Activated CD4-positive, alpha-beta T cell treated with anti-CD3 and anti-CD28 coated beads, Interleukin-2, amount 10 ng/mL, durations not matched to agents 7 days and 5 days (primary cell): ENCODE measurements around the gene PRICKLE1. TPM values are rescaled to one million over a fixed set of nuclear protein-coding genes. Genes with fewer than 3 reads are reported as not detected.

Experiments
- CTCF ChIA-PET: fragments of 350-600 bp; sonication (Branson Sonifier 250); formaldehyde crosslinking; loops from one replicate; lab custom pipeline; 2021; ENCODE audit warnings: antibody characterized with exemption; lab: Charles Lee
- POLR2A ChIA-PET: fragments of 350-600 bp; sonication (Branson Sonifier 250); formaldehyde crosslinking; loops from one replicate; lab custom pipeline; 2021; ENCODE audit warnings: antibody characterized with exemption; lab: Charles Lee
- DNase-seq: peaks from one replicate; pipeline ENCODE4 v3.0.0-alpha.2; 2020
- H3K27ac Mint-ChIP-seq: one replicate; pipeline ENCODE4 v1.8.0; 2021; ENCODE audit warnings: mild to moderate bottlenecking, moderate library complexity, mixed read lengths
- H3K27me3 Mint-ChIP-seq: one replicate; pipeline ENCODE4 v1.8.0; 2021; ENCODE audit warnings: mixed read lengths
- H3K36me3 Mint-ChIP-seq: one replicate; pipeline ENCODE4 v1.8.0; 2021; ENCODE audit warnings: low read depth, mixed read lengths
- H3K4me1 Mint-ChIP-seq: one replicate; pipeline ENCODE4 v1.8.0; 2021; ENCODE audit warnings: mixed read lengths
- H3K4me3 Mint-ChIP-seq: one replicate; pipeline ENCODE4 v1.8.0; 2021; ENCODE audit warnings: mild to moderate bottlenecking, moderate library complexity, mixed read lengths
- H3K9me3 Mint-ChIP-seq: one replicate; pipeline ENCODE4 v1.8.0; 2021; ENCODE audit warnings: mixed read lengths
- total RNA-seq, 2 experiments: library from RNA; stranded (reverse); gene quantifications; one replicate each; pipeline ENCODE4 v1.2.3, GENCODE V29; 2021

Gene PRICKLE1
- total RNA-seq, 2 experiments from 2014 or later: 0.15 TPM

DNA sequence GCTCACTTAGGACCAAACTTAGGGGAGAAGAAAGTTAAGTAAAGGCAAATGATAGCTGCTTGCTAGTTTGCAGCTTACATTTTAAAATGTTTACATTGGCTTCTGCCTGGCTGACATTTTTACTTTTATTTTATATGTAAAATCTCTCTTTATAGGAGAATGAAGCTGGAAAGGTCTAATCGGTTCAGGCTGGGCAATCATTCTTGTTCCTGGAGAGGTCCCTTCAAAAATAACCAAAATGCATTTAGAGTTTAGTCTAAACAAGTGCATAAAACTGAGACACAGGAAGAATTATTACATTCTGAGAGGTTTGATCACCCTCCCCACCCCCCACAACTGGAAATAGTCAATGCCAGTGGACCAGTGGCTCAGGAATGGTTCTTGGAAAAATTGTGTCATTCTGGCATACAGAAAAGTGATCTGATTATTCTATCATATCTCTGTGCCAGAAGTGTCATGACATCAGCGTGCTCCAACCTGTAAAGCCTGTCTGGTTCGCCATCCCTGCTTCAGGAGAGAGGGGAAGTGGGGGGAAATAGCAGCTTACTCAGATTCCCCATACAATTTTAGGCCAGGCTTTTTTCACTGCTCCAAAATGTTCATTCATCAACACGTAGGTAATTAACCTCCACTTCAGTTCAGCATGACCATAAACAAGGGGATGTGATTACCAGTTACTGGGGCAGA lies 4.2 kb downstream of the PRICKLE1 start:
- Mint-ChIP-seq H3K27me3 (peaks cover 47% of the 10 kb centered on the region), H3K9me3 (no peaks in the 10 kb centered on the region), H3K4me3 (no peak overlapping the region), H3K27ac (no peak overlapping the region), H3K4me1 (peaks cover 10% of the 10 kb centered on the region), H3K36me3 (no peaks in the 10 kb centered on the region)
- ChIA-PET POLR2A (no interaction called here), CTCF (interaction anchor here (0.6 kb wide), 1 partner anchor 18 kb away, joined by 4 read pairs; no protein-coding TSS in a partner anchor)
- DNase-seq: no peak

DNA sequence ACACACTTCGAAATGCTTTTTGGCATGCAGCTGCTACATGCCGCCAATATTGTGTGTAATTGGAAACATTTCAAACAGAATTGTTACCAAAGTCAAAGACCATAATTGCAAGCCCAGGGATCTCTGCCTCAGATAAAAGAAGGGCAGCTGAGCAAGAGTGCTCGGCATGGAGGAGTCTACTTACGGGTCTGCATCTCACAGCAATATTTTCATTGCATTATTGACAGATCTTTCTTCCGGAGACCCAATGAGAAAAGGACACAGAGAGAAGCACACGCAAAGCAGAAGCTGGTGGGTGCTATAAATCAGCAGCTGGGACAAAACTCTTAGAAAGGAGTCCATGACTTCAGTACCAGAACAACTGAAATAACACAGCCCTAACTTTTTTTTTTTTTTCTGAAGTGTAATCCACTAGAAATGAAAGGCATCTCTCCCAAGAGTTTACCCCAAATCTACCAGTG lies 4.9 kb downstream of the PRICKLE1 start:
- Mint-ChIP-seq H3K36me3 (no peaks in the 10 kb centered on the region), H3K27me3 (peaks cover 44% of the 10 kb centered on the region)
- CTCF ChIA-PET: interaction anchor here (0.6 kb wide), 1 partner anchor 17 kb away, joined by 4 read pairs; no protein-coding TSS in a partner anchor

DNA sequence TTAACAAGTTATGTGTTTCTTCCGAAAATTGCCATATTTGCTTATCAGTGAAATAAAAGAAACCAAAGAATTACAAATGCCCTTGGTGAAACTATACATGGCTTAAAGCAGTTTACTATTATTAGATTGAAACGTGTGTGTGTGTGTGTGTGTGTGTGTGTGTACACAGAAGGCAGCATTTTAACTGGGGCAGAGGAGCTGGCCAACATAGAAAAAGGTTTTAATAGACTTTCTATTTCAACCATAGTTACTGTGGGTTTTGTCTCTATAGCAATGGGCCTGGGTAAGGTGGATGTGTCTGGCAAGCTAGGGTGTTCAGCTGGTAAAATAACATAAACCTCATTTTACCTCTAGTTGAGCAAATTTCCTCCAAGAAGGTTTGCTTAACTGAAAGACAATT lies 6.5 kb downstream of the PRICKLE1 start:
- Mint-ChIP-seq H3K4me1 (no peaks in the 10 kb centered on the region), H3K36me3 (no peaks in the 10 kb centered on the region), H3K27ac (no peak overlapping the region), H3K9me3 (no peaks in the 10 kb centered on the region), H3K4me3 (no peak overlapping the region), H3K27me3 (peaks cover 35% of the 10 kb centered on the region)
- CTCF ChIA-PET: no interaction called here
- DNase-seq: no peak
- POLR2A ChIA-PET: no interaction called here

More for the DNA sequence above, 4.9 kb downstream of the PRICKLE1 start:
- Mint-ChIP-seq H3K27ac (no peak overlapping the region), H3K9me3 (no peaks in the 10 kb centered on the region), H3K4me1 (peaks cover 7% of the 10 kb centered on the region), H3K4me3 (no peak overlapping the region)
- no peak for DNase-seq
- POLR2A ChIA-PET: no interaction called here

DNA sequence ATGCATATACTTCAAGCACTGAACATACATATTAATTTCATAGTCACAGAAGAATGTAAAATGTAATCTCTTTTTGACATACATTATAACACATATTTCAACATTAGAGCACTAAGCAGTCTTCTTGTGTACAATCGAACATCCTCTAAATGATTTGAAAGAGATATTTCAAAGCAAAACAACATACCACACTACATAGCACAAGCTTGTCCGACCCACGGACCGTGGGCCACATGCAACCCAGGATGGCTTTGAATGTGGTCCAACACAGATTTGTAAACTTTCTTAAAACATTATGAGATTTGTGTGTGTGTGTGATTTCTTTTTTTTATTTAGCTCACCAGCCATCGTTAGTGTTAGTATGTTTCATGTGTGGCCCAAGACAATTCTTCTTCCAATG lies 7.0 kb downstream of the PRICKLE1 start:
- CTCF ChIA-PET: interaction anchor here (0.7 kb wide), 1 partner anchor 300 kb away, joined by 3 read pairs; no protein-coding TSS in a partner anchor
- no peaks in the 10 kb centered on the region for H3K9me3 Mint-ChIP-seq

DNA sequence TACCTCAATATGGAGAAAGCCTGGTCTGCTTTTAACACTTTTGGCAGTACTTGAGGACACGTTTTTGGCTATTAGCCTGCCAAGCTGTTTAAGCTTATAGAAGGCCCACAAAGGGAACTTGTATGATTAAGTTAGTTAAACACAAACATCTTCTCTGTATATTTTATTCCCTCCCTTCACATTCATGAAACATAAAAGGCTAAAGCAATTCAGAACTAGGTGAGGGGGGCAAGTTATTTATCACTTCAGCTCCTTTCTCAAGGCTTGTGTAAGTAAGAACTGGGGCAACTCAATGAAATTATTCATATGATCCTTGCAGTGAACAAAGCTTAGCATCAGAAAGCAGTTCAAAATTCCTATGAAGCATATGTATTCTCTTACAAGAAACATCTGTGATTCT lies 7.5 kb downstream of the PRICKLE1 start:
- H3K9me3 Mint-ChIP-seq: no peaks in the 10 kb centered on the region
- H3K4me1 Mint-ChIP-seq: no peaks in the 10 kb centered on the region
- no peak for DNase-seq
- CTCF ChIA-PET: interaction anchor here (0.7 kb wide), 1 partner anchor 300 kb away, joined by 3 read pairs; no protein-coding TSS in a partner anchor
- H3K27me3 Mint-ChIP-seq: peaks cover 27% of the 10 kb centered on the region
- no peaks in the 10 kb centered on the region for H3K36me3 Mint-ChIP-seq
- H3K4me3 Mint-ChIP-seq: no peak overlapping the region
- POLR2A ChIA-PET: no interaction called here
- no peak overlapping the region for H3K27ac Mint-ChIP-seq

More for the DNA sequence above, 7.0 kb downstream of the PRICKLE1 start:
- Mint-ChIP-seq H3K27me3 (peaks cover 30% of the 10 kb centered on the region), H3K4me1 (no peaks in the 10 kb centered on the region), H3K27ac (no peak overlapping the region), H3K36me3 (no peaks in the 10 kb centered on the region), H3K4me3 (no peak overlapping the region)
- DNase-seq: no peak
- POLR2A ChIA-PET: no interaction called here

DNA sequence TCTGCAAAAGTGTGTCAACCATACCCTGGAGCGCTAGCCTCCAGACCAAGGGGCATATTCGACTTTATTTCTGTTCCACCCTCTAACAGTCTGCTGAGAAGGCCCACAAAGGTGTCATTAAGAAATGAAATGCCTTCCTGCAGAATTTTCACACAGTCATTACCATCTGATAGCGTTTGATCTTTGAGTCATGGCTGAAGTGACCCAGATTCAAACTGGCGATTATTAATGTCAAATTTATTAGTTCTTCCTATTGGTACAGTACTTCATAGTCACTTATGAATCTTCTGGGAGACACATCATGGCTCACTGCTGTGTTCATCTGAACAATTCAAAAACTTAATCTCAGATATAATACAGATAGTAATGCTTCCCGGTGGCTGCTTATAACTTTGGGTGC lies 13.2 kb downstream of the PRICKLE1 start:
- Mint-ChIP-seq H3K27me3 (peaks cover 18% of the 10 kb centered on the region), H3K36me3 (no peaks in the 10 kb centered on the region), H3K4me1 (no peaks in the 10 kb centered on the region), H3K27ac (no peak overlapping the region), H3K9me3 (no peaks in the 10 kb centered on the region), H3K4me3 (no peak overlapping the region)
- ChIA-PET POLR2A (no interaction called here), CTCF (no interaction called here)
- DNase-seq: no peak

DNA sequence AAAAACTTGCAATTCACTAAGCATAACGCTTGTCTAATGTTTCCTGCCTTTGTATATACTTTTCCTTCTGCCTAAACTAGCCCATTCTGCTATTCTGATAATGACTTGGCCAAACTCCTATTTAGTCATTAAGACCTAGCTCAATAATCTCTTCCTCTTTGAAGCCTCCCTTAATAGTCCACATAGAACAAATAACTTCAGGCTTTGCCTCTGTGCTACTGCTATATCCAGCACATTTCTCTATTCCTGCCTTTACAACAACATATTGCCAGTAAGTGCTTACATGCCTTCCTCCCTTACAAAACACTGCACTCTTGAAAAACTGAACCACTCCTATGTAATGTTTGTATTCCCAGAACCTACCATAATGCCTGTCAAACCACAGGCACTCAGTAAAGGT lies 13.8 kb downstream of the PRICKLE1 start:
- CTCF ChIA-PET: interaction anchor here (0.7 kb wide), 1 partner anchor 246 kb away, joined by 4 read pairs; no protein-coding TSS in a partner anchor
- Mint-ChIP-seq H3K36me3 (no peaks in the 10 kb centered on the region), H3K4me1 (no peaks in the 10 kb centered on the region), H3K9me3 (no peaks in the 10 kb centered on the region), H3K4me3 (no peak overlapping the region), H3K27me3 (peaks cover 17% of the 10 kb centered on the region), H3K27ac (no peak overlapping the region)
- POLR2A ChIA-PET: no interaction called here
- no peak for DNase-seq

DNA sequence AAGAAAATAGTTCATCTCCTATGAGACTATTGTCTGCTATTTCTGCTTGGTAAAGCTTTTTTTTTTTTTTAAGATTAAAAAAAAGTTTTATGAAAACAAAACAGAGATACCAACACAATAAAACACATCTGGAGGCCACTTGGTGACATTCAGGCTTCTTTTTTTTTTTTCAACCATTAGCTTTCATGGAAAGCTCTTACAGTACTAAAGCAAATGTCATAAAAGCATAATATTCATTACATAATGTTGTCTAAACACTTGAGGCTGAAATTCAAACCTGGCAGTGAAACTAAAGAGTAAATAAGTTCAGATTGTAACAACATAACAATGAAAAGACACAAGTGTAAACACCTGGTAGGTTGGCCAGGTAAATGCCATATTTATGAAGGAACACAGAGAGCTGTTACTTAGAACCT lies 14.7 kb downstream of the PRICKLE1 start:
- Mint-ChIP-seq H3K4me3 (no peak overlapping the region), H3K9me3 (no peaks in the 10 kb centered on the region), H3K27me3 (peaks cover 14% of the 10 kb centered on the region), H3K36me3 (no peaks in the 10 kb centered on the region), H3K27ac (no peak overlapping the region), H3K4me1 (no peaks in the 10 kb centered on the region)
- ChIA-PET POLR2A (no interaction called here), CTCF (no interaction called here)
- DNase-seq: no peak

DNA sequence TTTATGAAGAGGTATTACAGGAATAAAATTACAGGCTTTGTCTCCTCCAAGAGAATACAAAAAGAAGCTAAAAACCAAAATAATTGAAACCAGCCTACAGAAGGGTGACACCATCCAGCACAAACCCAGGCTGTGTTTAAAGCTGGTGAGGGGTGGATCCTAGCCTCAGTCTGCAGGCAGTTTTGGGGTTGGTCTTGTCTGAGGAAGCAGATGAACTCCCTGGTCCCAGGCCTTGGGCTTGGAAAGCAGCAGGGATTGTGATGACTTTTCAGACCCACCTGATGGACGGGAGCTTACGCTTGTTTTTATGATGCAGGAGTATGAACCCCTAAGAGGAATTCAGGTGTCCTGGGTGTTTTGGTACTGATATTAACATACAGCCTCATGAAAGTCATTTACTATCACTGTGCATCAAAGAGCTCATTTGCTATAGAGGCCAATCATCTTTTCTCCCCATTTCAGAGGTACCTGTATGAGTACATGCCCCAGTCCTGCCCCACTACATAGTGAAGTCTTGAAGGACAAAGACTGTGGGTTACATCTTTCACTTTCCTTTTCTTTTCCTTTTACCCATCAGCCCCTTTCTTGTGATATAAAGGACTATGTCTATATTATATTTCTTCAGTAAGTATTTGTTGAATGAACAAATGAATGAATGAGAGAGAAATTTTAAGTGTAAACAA lies 18.1 kb downstream of the PRICKLE1 start:
- Mint-ChIP-seq H3K4me1 (no peaks in the 10 kb centered on the region), H3K9me3 (no peaks in the 10 kb centered on the region), H3K27me3 (peaks cover 9% of the 10 kb centered on the region), H3K27ac (no peak overlapping the region), H3K4me3 (no peak overlapping the region), H3K36me3 (no peaks in the 10 kb centered on the region)
- ChIA-PET POLR2A (no interaction called here), CTCF (no interaction called here)
- DNase-seq: no peak

DNA sequence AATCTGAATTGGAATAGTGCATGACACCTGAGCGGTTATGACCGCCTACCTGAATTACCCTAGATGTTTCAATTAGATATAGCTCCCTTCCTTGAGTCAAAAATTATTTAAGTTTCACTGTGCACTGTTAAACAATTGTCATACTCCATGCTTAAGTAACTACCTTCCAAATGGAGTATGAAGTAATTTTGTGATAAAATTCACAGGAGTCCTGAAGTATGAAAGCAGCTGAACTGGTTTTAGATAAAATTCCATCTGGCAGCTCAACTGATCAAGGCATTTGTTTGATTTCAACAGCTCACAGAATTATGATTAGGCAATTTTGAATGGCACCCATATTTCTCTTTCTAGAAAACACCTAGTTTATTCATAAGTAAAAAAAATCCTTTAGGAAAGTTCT lies 19.5 kb downstream of the PRICKLE1 start:
- no peaks in the 10 kb centered on the region for H3K4me1 Mint-ChIP-seq
- POLR2A ChIA-PET: no interaction called here
- no peaks in the 10 kb centered on the region for H3K9me3 Mint-ChIP-seq
- H3K36me3 Mint-ChIP-seq: no peaks in the 10 kb centered on the region
- H3K4me3 Mint-ChIP-seq: no peak overlapping the region
- CTCF ChIA-PET: no interaction called here
- peaks cover 11% of the 10 kb centered on the region for H3K27me3 Mint-ChIP-seq
- DNase-seq: no peak
- no peak overlapping the region for H3K27ac Mint-ChIP-seq

DNA sequence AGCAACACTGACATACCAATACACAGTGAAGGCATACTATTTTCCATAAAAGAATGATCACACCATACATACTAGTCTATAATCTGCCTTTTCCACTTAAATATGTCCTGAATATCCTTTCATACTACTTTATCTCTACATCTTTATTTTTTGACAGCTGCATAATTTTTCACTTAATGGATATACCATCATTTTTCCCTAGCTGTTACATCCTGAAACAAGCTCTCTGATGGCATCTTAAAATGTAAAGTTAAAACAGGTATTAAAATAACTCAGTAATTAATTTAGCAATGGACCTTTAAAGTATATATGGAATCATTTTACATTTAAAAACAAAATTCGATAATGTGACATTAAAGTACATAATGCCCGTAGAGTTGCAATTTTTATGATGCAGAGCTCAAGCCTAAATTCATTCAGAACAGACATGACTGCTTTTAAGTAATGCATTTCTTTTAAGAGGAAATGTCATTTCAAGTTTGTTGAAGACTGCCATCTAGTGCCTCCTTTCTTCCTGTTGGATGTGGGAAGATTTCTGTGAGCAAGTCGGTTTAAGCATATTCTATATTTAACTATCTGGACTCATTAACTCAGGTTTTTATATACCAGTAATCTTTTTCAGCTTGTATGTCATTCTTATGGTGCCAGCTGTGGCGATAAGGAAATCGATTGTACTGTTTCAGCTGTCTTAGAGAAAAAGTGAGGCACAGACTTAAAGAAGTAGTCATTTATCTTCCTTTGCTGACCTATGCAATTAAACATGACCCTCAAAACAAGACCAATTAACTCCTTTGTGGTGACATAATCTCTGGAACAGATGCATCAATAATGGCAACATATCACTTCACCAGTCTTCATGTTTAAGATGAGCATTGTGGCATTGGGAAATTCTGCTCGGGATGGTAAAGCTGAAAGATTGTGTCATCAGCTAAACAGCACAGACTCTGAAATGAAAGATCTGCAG lies 20.3 kb downstream of the PRICKLE1 start:
- CTCF ChIA-PET: interaction anchor here (0.8 kb wide), 1 partner anchor 78 kb away, joined by 3 read pairs; no protein-coding TSS in a partner anchor
- POLR2A ChIA-PET: no interaction called here

DNA sequence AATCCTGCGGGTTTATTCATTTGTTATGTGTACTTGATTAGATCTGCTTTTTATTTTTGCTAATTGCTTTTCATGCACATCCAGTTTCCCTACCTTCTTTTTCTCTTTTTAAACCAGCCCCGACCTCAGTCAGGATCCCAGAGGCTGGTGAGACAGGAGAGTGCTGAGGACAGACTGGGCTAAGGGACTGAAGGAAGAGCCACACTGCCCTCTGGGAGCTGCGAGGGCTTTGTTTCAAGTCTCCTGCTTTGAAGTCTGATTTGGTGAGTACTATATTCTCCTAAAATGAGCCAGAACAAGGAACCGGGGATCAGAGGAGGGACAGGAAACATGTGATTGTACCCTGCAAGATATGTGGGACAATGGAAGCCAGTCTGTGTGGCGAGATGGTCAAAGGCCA lies 23.9 kb downstream of the PRICKLE1 start:
- DNase-seq: no peak
- H3K9me3 Mint-ChIP-seq: no peaks in the 10 kb centered on the region
- H3K4me3 Mint-ChIP-seq: no peak overlapping the region
- ChIA-PET POLR2A (no interaction called here), CTCF (no interaction called here)
- H3K27me3 Mint-ChIP-seq: peaks cover 8% of the 10 kb centered on the region
- H3K4me1 Mint-ChIP-seq: no peaks in the 10 kb centered on the region
- no peak overlapping the region for H3K27ac Mint-ChIP-seq
- H3K36me3 Mint-ChIP-seq: no peaks in the 10 kb centered on the region

More for the DNA sequence above, 20.3 kb downstream of the PRICKLE1 start:
- H3K4me3 Mint-ChIP-seq: no peak overlapping the region
- peak; percentile 17 for DNase-seq
- H3K27ac Mint-ChIP-seq: no peak overlapping the region
- H3K4me1 Mint-ChIP-seq: no peaks in the 10 kb centered on the region
- H3K9me3 Mint-ChIP-seq: no peaks in the 10 kb centered on the region
- H3K27me3 Mint-ChIP-seq: peaks cover 10% of the 10 kb centered on the region
- H3K36me3 Mint-ChIP-seq: no peaks in the 10 kb centered on the region
